T follicular helper cell (primary cell): Measurements from ENCODE around the gene FCHO2.

Experiments used
- DNase-seq: peaks from one replicate; pipeline ENCODE4 v3.0.0-alpha.2; 2020; ENCODE audit warnings: low read depth

Gene FCHO2

GRCh38 chr5:73030995-73031394, 75.2 kb downstream of the FCHO2 start:
- no peak for DNase-seq

GRCh38 chr5:73031839-73032238, 76.0 kb downstream of the FCHO2 start:
- DNase-seq: no peak

- DNase-seq: no peak
These were observed 76.8 kb downstream of the FCHO2 start for GRCh38 chr5:73032635-73033034.

- no peak for DNase-seq
These were observed 81.7 kb downstream of the FCHO2 start for GRCh38 chr5:73037545-73037944.

- DNase-seq: no peak
These were observed 83.2 kb downstream of the FCHO2 start for GRCh38 chr5:73039082-73039481.

GRCh38 chr5:73042993-73043392, 87.2 kb downstream of the FCHO2 start:
- DNase-seq: no peak

- DNase-seq: no peak
These were observed 88.7 kb downstream of the FCHO2 start for GRCh38 chr5:73044546-73044945.

GRCh38 chr5:73045623-73046022, 89.8 kb downstream of the FCHO2 start:
- no peak for DNase-seq

- no peak for DNase-seq
These were observed 105.8 kb downstream of the FCHO2 start for GRCh38 chr5:73061593-73061992.

- no peak for DNase-seq
These were observed 110.6 kb downstream of the FCHO2 start for GRCh38 chr5:73066466-73066865.

- no peak for DNase-seq
These were observed 111.4 kb downstream of the FCHO2 start for GRCh38 chr5:73067213-73067612.

- no peak for DNase-seq
These were observed 125.3 kb downstream of the FCHO2 start for GRCh38 chr5:73081093-73081492.

- no peak for DNase-seq
These were observed 132.2 kb downstream of the FCHO2 start for GRCh38 chr5:73088026-73088425.

GRCh38 chr5:73093943-73094342, 138.1 kb downstream of the FCHO2 start:
- no peak for DNase-seq

GRCh38 chr5:73094415-73094814, 138.6 kb downstream of the FCHO2 start:
- no peak for DNase-seq

GRCh38 chr5:73095564-73096238, 139.9 kb downstream of the FCHO2 start:
- no peak for DNase-seq

- DNase-seq: no peak
These were observed 140.4 kb downstream of the FCHO2 start for GRCh38 chr5:73096239-73096575.

- DNase-seq: no peak
These were observed 141.9 kb downstream of the FCHO2 start for GRCh38 chr5:73097740-73098139.

GRCh38 chr5:73100109-73100508, 144.3 kb downstream of the FCHO2 start:
- DNase-seq: no peak

- DNase-seq: no peak
These were observed 148.0 kb downstream of the FCHO2 start for GRCh38 chr5:73103870-73104299.

GRCh38 chr5:73104326-73104725, 148.5 kb downstream of the FCHO2 start:
- no peak for DNase-seq

- no peak for DNase-seq
These were observed 150.5 kb downstream of the FCHO2 start for GRCh38 chr5:73106335-73106734.

GRCh38 chr5:73110190-73110589, 154.3 kb downstream of the FCHO2 start:
- DNase-seq: no peak

- DNase-seq: no peak
These were observed 155.7 kb downstream of the FCHO2 start for GRCh38 chr5:73111536-73111935.

GRCh38 chr5:73112359-73112758, 156.5 kb downstream of the FCHO2 start:
- DNase-seq: no peak
